Measurements from ENCODE around the gene ZNF587. TPM values are rescaled to one million over a fixed set of nuclear protein-coding genes. Genes with fewer than 3 reads are reported as not detected.
"Not testable (repeated sequence)": the region's sequence is repeated elsewhere in the genome, so short reads cannot be mapped to it uniquely, and the experiment has no call there.

The ZNF587 gene
- total RNA-seq, 1 donor from 2014 or later, result 61.1 TPM

DNA sequence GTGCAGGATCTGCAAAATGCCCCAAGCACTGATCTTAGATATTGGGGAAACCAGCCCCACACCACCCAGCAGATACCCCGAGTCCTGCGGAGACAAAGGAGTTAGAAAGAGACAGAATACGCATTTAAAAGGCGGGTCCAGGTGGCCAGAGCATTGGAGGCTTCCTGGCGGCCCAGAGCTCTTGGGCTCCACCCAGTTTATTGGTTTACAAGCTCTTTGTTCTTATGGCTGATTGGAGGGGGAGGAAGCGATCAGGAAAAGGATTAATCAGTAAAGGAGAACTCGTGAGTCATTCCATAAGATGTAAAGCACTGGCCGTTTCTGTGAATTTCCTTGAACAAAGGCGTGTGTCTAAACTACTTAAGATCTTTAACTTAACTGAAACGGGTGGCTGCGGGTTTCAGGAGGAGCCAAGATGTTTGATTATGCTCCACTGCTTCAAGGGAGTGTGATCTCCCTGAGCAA, 926 bp downstream of the ZNF587 start:
- TF ChIP-seq, protein P1, sequence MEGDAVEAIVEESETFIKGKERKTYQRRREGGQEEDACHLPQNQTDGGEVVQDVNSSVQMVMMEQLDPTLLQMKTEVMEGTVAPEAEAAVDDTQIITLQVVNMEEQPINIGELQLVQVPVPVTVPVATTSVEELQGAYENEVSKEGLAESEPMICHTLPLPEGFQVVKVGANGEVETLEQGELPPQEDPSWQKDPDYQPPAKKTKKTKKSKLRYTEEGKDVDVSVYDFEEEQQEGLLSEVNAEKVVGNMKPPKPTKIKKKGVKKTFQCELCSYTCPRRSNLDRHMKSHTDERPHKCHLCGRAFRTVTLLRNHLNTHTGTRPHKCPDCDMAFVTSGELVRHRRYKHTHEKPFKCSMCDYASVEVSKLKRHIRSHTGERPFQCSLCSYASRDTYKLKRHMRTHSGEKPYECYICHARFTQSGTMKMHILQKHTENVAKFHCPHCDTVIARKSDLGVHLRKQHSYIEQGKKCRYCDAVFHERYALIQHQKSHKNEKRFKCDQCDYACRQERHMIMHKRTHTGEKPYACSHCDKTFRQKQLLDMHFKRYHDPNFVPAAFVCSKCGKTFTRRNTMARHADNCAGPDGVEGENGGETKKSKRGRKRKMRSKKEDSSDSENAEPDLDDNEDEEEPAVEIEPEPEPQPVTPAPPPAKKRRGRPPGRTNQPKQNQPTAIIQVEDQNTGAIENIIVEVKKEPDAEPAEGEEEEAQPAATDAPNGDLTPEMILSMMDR (IDR thresholded peaks at IDR 0.05), result no peak
- no peak for DNase-seq
- ChIA-PET POLR2A (interaction anchor here (1.5 to 2.2 kb wide), 3 partner anchors 31 to 123 kb away, joined by 7 to 12 read pairs (median 8); partner anchors contain the start of genes ZNF671 and ZNF776), CTCF (no interaction called here)
- Mint-ChIP-seq H3K9me3 (no peaks in the 10 kb centered on the region), H3K36me3 (ENCODE audit: low read depth) (peaks cover 31% of the 10 kb centered on the region), H3K4me3 (peak overlapping the region; percentile 95), H3K4me1 (peaks cover 24% of the 10 kb centered on the region), H3K27ac (peak overlapping the region; percentile 93), H3K27me3 (no peaks in the 10 kb centered on the region)
- intact Hi-C loops (cut with micrococcal nuclease), result no loop called here
- ATAC-seq (ENCODE audit: low read depth), result no peak

DNA sequence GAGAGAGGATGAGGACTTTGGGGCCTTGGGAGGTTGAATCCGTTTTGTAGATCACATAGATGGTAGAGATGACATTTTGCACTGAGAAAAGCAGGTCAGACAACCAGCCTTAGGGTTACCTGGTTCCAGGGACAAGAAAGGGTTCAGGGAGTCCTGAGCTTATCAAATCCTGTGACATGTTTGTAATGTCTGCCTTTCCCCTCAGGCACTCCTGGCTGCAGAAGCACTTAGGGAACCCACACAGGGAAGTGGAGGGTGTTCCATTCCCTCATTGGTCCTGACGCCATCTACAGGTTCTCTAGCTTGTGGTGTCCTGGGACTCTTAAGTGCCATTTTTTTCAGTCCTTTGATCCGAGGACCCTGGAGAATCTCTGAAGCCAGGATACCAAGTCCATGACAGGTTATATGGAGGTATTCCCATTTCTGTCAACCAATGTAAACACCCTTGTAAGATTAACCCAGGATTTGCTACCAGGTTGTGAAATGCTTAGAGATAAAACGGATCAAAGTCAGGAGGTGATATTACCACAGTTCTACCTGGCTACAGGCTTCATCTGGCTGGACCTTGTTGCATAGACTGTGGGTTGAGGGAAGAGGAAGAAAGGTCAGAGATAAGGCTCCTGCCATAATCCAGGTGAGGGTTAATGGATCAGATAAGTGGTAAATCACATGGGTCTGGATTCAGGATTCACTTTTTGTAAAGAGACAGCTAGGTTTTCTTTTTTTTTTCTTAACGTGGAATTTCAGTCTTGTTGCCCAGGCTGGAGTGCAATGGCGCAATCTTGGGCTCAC, 2.3 kb downstream of the ZNF587 start:
- intact Hi-C loops (cut with micrococcal nuclease); H3K9me3 Mint-ChIP-seq; DNase-seq; H3K27me3 Mint-ChIP-seq; H3K4me3 Mint-ChIP-seq; CTCF ChIA-PET; ATAC-seq (ENCODE audit: low read depth); H3K27ac Mint-ChIP-seq: not testable (repeated sequence)
- POLR2A ChIA-PET, result interaction anchor here (0.6 to 1.0 kb wide), 3 partner anchors 10 to 169 kb away, joined by 3 to 7 read pairs (median 4); no protein-coding TSS in a partner anchor
- Mint-ChIP-seq H3K36me3 (ENCODE audit: low read depth) (peaks cover 40% of the 10 kb centered on the region), H3K4me1 (peaks cover 24% of the 10 kb centered on the region)

DNA sequence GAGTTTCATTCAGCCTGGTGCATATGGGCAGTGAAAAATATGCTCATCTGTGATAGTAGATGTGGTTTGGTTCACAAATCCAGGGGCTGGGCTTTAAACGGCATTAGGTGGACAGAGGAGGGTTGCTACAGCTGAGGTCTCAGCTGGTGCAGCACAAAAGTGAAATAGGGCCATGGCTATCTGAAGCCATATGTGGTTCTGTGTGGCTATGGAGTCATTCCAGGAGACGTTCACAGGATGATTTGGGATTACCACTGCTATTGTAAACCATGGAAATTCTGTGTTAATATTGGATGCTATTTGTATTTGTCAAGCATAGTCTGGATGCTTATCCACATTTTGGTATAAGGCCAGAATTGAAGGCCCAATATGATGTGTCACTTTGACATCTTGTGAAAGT, 4.5 kb downstream of the ZNF587 start:
- H3K9me3 Mint-ChIP-seq; DNase-seq; H3K27me3 Mint-ChIP-seq; ATAC-seq (ENCODE audit: low read depth); intact Hi-C loops (cut with micrococcal nuclease); POLR2A ChIA-PET; H3K27ac Mint-ChIP-seq; CTCF ChIA-PET; H3K4me3 Mint-ChIP-seq: not testable (repeated sequence)
- Mint-ChIP-seq H3K36me3 (ENCODE audit: low read depth) (peaks cover 53% of the 10 kb centered on the region), H3K4me1 (peaks cover 23% of the 10 kb centered on the region)

DNA sequence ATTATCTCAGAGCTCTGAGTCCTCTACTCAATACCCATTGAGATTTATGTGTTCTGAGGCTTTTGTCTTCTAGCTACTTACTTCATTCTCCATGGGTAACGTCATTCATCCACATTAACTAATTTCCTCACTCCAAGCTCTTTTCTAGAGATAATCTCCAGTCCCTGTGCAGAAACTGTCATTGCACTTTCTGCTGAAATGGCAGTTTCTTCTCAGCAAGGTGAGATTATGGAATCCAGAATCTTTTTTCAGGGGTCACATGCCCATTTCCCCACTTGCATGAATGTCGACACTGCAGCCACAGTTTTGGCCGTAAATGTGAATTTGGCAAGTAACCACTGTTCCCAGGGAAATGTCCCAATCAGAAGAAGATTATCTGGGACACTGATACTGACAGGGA, 12.7 kb downstream of the ZNF587 start:
- CTCF ChIA-PET; H3K4me3 Mint-ChIP-seq; H3K4me1 Mint-ChIP-seq; DNase-seq; ATAC-seq (ENCODE audit: low read depth); intact Hi-C loops (cut with micrococcal nuclease); H3K27ac Mint-ChIP-seq; H3K27me3 Mint-ChIP-seq; H3K9me3 Mint-ChIP-seq: not testable (repeated sequence)
- POLR2A ChIA-PET, result interaction anchor here (0.7 to 0.8 kb wide), 2 partner anchors 10 to 50 kb away, joined by 3 read pairs; no protein-coding TSS in a partner anchor
- peaks cover 78% of the 10 kb centered on the region for H3K36me3 Mint-ChIP-seq (ENCODE audit: low read depth)

DNA sequence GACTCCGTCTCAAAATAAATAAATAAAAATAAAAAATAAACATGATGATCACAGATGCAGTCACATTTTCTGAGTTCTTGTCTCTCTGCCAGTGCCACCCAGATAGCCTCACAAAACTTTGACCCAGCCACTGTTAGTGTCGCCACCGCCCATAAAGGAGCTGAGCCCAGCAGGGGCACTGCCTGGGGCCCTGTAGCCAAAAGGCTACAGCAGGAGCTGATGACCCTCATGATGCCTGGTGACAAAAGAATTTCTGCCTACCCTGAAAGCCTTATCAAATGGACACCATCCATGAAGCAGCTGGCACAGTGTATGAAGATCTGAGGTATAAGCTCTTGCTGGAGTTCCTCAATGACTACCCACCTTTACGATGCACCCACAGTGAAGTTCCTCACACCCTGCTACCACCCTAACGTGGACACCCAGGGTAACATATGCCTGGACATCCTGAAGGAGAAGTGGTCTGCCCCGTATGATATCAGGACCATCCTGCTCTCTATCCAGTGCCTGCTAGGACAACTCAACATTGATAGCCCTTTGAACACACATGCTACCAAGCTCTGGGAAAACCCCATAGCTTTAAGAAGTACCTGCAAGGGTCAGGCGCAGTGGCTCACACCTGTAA, 18.3 kb downstream of the ZNF587 start:
- no peak for DNase-seq
- TF ChIP-seq, protein P1 (IDR thresholded peaks at IDR 0.05), result no peak
- no peaks in the 10 kb centered on the region for H3K4me1 Mint-ChIP-seq
- H3K4me3 Mint-ChIP-seq, result no peak overlapping the region
- intact Hi-C loops (cut with micrococcal nuclease), result no loop called here
- POLR2A ChIA-PET, result no interaction called here
- CTCF ChIA-PET, result no interaction called here
- H3K27ac Mint-ChIP-seq, result no peak overlapping the region
- H3K9me3 Mint-ChIP-seq, result peaks cover 18% of the 10 kb centered on the region
- peaks cover 68% of the 10 kb centered on the region for H3K36me3 Mint-ChIP-seq (ENCODE audit: low read depth)
- H3K27me3 Mint-ChIP-seq, result no peaks in the 10 kb centered on the region
- ATAC-seq (ENCODE audit: low read depth), result no peak

DNA sequence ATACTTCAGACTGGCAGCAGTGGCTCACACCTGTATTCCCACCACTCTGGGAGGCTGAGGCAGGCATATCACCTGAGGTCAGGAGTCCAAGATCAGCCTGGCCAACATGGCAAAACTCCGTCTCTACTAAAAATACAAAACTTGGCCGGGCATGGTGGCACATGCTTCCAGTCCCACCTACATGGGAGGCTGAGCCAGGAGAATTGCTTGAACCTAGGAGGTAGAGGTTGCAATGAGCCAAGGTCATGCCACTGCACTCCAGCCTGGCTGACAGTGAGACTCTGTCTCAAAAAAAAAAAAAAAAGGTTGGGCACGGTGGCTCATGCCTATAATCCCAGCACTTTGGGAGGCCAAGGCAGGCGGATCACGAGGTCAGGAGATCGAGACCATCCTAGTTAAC, 20.0 kb downstream of the ZNF587 start:
- peaks cover 71% of the 10 kb centered on the region for H3K36me3 Mint-ChIP-seq (ENCODE audit: low read depth)
- H3K27me3 Mint-ChIP-seq, result not testable (repeated sequence)

DNA sequence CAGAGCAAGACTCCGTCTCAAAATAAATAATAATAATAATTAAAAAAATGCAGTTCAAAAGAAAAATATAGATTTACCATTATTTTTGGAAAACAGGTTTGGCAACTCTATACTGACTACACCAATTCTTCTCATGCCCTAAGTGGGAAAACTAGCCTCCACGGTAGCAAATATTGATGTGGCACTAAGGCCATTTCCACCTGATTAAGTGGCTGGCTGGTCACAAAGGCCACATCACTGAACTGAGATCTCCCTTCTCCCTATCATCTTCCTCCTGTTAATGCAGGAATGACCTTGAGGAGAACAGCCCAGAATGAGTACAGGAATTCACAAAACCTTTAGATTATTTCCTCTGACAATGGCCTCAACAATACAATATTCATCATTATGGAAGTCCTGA, 20.6 kb downstream of the ZNF587 start:
- Mint-ChIP-seq H3K4me3 (no peak overlapping the region), H3K27me3 (no peaks in the 10 kb centered on the region), H3K36me3 (ENCODE audit: low read depth) (peaks cover 69% of the 10 kb centered on the region), H3K4me1 (no peaks in the 10 kb centered on the region), H3K9me3 (peaks cover 32% of the 10 kb centered on the region), H3K27ac (no peak overlapping the region)
- CTCF ChIA-PET, result no interaction called here
- intact Hi-C loops (cut with micrococcal nuclease), result no loop called here
- ATAC-seq (ENCODE audit: low read depth), result no peak
- DNase-seq, result no peak
- POLR2A ChIA-PET, result interaction anchor here (0.6 to 0.7 kb wide), 2 partner anchors 46 to 572 kb away, joined by 4 read pairs; partner anchors contain the start of gene ZNF417
- TF ChIP-seq, protein P1 (IDR thresholded peaks at IDR 0.05), result no peak

More for the DNA sequence above, 20.0 kb downstream of the ZNF587 start:
- DNase-seq; ATAC-seq (ENCODE audit: low read depth); CTCF ChIA-PET; H3K4me1 Mint-ChIP-seq; H3K27ac Mint-ChIP-seq; intact Hi-C loops (cut with micrococcal nuclease); H3K4me3 Mint-ChIP-seq: not testable (repeated sequence)
- peaks cover 30% of the 10 kb centered on the region for H3K9me3 Mint-ChIP-seq
- POLR2A ChIA-PET, result interaction anchor here (0.6 to 0.7 kb wide), 2 partner anchors 47 to 571 kb away, joined by 4 read pairs; partner anchors contain the start of gene ZNF417

Measured in activated B cell treated with CpG ODN at 0.5 μM for 24 hours (primary cell).